Caco-2 (cell line): Measurements from ENCODE around the gene ABHD2. TPM values are rescaled to one million over a fixed set of nuclear protein-coding genes. Genes with fewer than 3 reads are reported as not detected.
"Not testable (repeated sequence)": the region's sequence is repeated elsewhere in the genome, so short reads cannot be mapped to it uniquely, and the experiment has no call there.

Experiments used
- BruUV-seq: library from RNA; stranded (reverse); fragments of 400-500 nt; replicated peaks from 2 replicates; lab custom pipeline; 2021; lab: Mats Ljungman, UMichigan
- CTCF ChIA-PET: fragments of 300-600 bp; sonication (Branson Sonifier 250); formaldehyde crosslinking; loops from one replicate; lab custom pipeline; 2022; ENCODE audit warnings: antibody characterized with exemption; lab: Charles Lee
- POLR2A ChIA-PET: fragments of 300-600 bp; sonication (Branson Sonifier 250); formaldehyde crosslinking; loops from one replicate; lab custom pipeline; 2022; ENCODE audit warnings: antibody characterized with exemption; lab: Charles Lee
- DNase-seq, 2 experiments: peaks; one replicate each; pipeline versions ENCODE4 v3.0.0 to v3.0.0-alpha.2; 2020 to 2022
- H3K27me3 ChIP-seq: replicated peaks from 2 replicates; pipeline ENCODE4 v1.6.0; 2011; ENCODE audit warnings: low read length; ENCODE audit not compliant: control insufficient read depth, insufficient read depth
- H3K36me3 ChIP-seq: 2 replicates; pipeline ENCODE4 v1.5.1; 2011; ENCODE audit warnings: low read length; ENCODE audit not compliant: control insufficient read depth, insufficient read depth
- H3K4me1 ChIP-seq: fragments of 250-450 bp; sonication (Bioruptor Pico); 2 replicates; pipeline ENCODE4 v1.5.1; 2020; ENCODE audit warnings: mild to moderate bottlenecking
- H3K4me3 ChIP-seq: 2 replicates; pipeline ENCODE4 v1.5.1; 2011; ENCODE audit warnings: low read depth, mild to moderate bottlenecking, control low read depth, low read length
- H3K9me3 ChIP-seq: fragments of 250-450 bp; sonication (Bioruptor Pico); 2 replicates; pipeline ENCODE4 v1.5.1; 2020; ENCODE audit warnings: mild to moderate bottlenecking, moderate library complexity
- H3K27ac Mint-ChIP-seq: one replicate; pipeline ENCODE4 v1.8.0; 2022; ENCODE audit warnings: mixed read lengths; ENCODE audit not compliant: unreplicated experiment
- H3K27me3 Mint-ChIP-seq: one replicate; pipeline ENCODE4 v1.8.0; 2022; ENCODE audit warnings: mixed read lengths; ENCODE audit not compliant: insufficient read depth, unreplicated experiment
- H3K36me3 Mint-ChIP-seq: one replicate; pipeline ENCODE4 v1.8.0; 2022; ENCODE audit warnings: mild to moderate bottlenecking, mixed read lengths; ENCODE audit not compliant: insufficient read depth, unreplicated experiment
- H3K4me1 Mint-ChIP-seq: one replicate; pipeline ENCODE4 v1.8.0; 2022; ENCODE audit warnings: low read depth, mixed read lengths; ENCODE audit not compliant: unreplicated experiment
- H3K4me3 Mint-ChIP-seq: one replicate; pipeline ENCODE4 v1.8.0; 2022; ENCODE audit warnings: mild to moderate bottlenecking, moderate library complexity, mixed read lengths; ENCODE audit not compliant: unreplicated experiment
- H3K9me3 Mint-ChIP-seq: one replicate; pipeline ENCODE4 v1.8.0; 2022; ENCODE audit warnings: mixed read lengths; ENCODE audit not compliant: unreplicated experiment
- CTCF ChIP-seq, 2 experiments: fragments of 200-600 bp in 1 of 2; IDR thresholded peaks; 1 replicate in 1 of 2; 2 replicates in 1 of 2; pipeline versions ENCODE4 v1.5.1 to v1.8.0; 2011 to 2022; ENCODE audit warnings: antibody characterized with exemption in 1 of 2, control low read depth in 1 of 2, inconsistent platforms in 1 of 2, low read depth in 1 of 2, low read length in 1 of 2, mild to moderate bottlenecking in 1 of 2, moderate library complexity in 1 of 2; ENCODE audit not compliant: insufficient read depth in 1 of 2, severe bottlenecking in 1 of 2, unreplicated experiment in 1 of 2
- intact Hi-C: fragments of 100-400 bp; cut with micrococcal nuclease; formaldehyde crosslinking; loops from one replicate; pipeline ENCODE4 v1.10.0; 2022; ENCODE audit not compliant: unreplicated experiment
- total RNA-seq: library from RNA; stranded (reverse); gene quantifications from 2 replicates; pipeline ENCODE4 v1.2.3, GENCODE V29; 2022

Gene ABHD2
- total RNA-seq, 1 experiment from 2014 or later = 63.0 TPM

- H3K9me3 ChIP-seq = no peaks in the 10 kb centered on the region
- Mint-ChIP-seq H3K36me3 (no peaks in the 10 kb centered on the region), H3K27ac (no peak overlapping the region), H3K9me3 (no peaks in the 10 kb centered on the region), H3K4me3 (no peak overlapping the region), H3K27me3 (peaks cover 5% of the 10 kb centered on the region), H3K4me1 (no peaks in the 10 kb centered on the region)
- no TSS peak for BruUV-seq
- no peaks in the 10 kb centered on the region for H3K27me3 ChIP-seq
- ChIA-PET POLR2A (interaction anchor here (0.6 kb wide), 1 partner anchor 8 kb away, joined by 4 read pairs; no protein-coding TSS in a partner anchor), CTCF (no interaction called here)
- no peak overlapping the region for H3K4me3 ChIP-seq
- H3K36me3 ChIP-seq = no peaks in the 10 kb centered on the region
- H3K4me1 ChIP-seq = no peaks in the 10 kb centered on the region
- TF ChIP-seq CTCF (IDR thresholded peaks at IDR 0.05; ENCODE audit: insufficient read depth in 1 of 2, low read depth in 1 of 2, low read length in 1 of 2, severe bottlenecking in 1 of 2, unreplicated experiment in 1 of 2) = no peak
- intact Hi-C loops = no loop called here
- no peak for DNase-seq
Measured at GRCh38 chr15:89041507-89041906, 46.7 kb upstream of the ABHD2 start.

- Mint-ChIP-seq H3K27me3 (peaks cover 5% of the 10 kb centered on the region), H3K4me1 (no peaks in the 10 kb centered on the region), H3K4me3 (no peak overlapping the region), H3K27ac (no peak overlapping the region), H3K36me3 (no peaks in the 10 kb centered on the region), H3K9me3 (no peaks in the 10 kb centered on the region)
- no TSS peak for BruUV-seq
- POLR2A ChIA-PET = interaction anchor here (0.6 kb wide), 1 partner anchor 9 kb away, joined by 4 read pairs; no protein-coding TSS in a partner anchor
- Histone ChIP-seq H3K36me3 (no peaks in the 10 kb centered on the region), H3K27me3 (no peaks in the 10 kb centered on the region), H3K4me1 (no peaks in the 10 kb centered on the region), H3K4me3 (no peak overlapping the region), H3K9me3 (no peaks in the 10 kb centered on the region)
- intact Hi-C loops = no loop called here
- TF ChIP-seq CTCF (IDR thresholded peaks at IDR 0.05; ENCODE audit: insufficient read depth in 1 of 2, low read depth in 1 of 2, low read length in 1 of 2, severe bottlenecking in 1 of 2, unreplicated experiment in 1 of 2) = no peak
- DNase-seq = no peak
- CTCF ChIA-PET = no interaction called here
Measured at GRCh38 chr15:89042387-89042786, 45.9 kb upstream of the ABHD2 start.

GRCh38 chr15:89043031-89044002 lies 44.9 kb upstream of the ABHD2 start:
- POLR2A ChIA-PET = no interaction called here

GRCh38 chr15:89049016-89049666 lies 39.1 kb upstream of the ABHD2 start:
- DNase-seq, H3K4me3 Mint-ChIP-seq, H3K27ac Mint-ChIP-seq, H3K36me3 Mint-ChIP-seq, H3K4me3 ChIP-seq, POLR2A ChIA-PET, H3K4me1 Mint-ChIP-seq, intact Hi-C loops, H3K4me1 ChIP-seq, H3K9me3 Mint-ChIP-seq, BruUV-seq, H3K36me3 ChIP-seq, H3K9me3 ChIP-seq, H3K27me3 Mint-ChIP-seq, H3K27me3 ChIP-seq, CTCF ChIA-PET: not testable (repeated sequence)

More at GRCh38 chr15:89043031-89044002, 44.9 kb upstream of the ABHD2 start:
- intact Hi-C loops = no loop called here
- no peak for TF ChIP-seq CTCF (IDR thresholded peaks at IDR 0.05; ENCODE audit: insufficient read depth in 1 of 2, low read depth in 1 of 2, low read length in 1 of 2, severe bottlenecking in 1 of 2, unreplicated experiment in 1 of 2)
- H3K4me1 Mint-ChIP-seq = no peaks in the 10 kb centered on the region
- no TSS peak for BruUV-seq
- no peaks in the 10 kb centered on the region for H3K9me3 ChIP-seq
- no peaks in the 10 kb centered on the region for H3K36me3 Mint-ChIP-seq
- H3K27me3 ChIP-seq = no peaks in the 10 kb centered on the region
- no peak overlapping the region for H3K27ac Mint-ChIP-seq
- CTCF ChIA-PET = interaction anchor here (0.6 kb wide), 2 partner anchors 20 to 276 kb away, joined by 3 to 4 read pairs; no protein-coding TSS in a partner anchor
- no peaks in the 10 kb centered on the region for H3K36me3 ChIP-seq
- DNase-seq = no peak
- H3K4me3 Mint-ChIP-seq = no peak overlapping the region
- no peaks in the 10 kb centered on the region for H3K4me1 ChIP-seq
- no peaks in the 10 kb centered on the region for H3K27me3 Mint-ChIP-seq
- H3K4me3 ChIP-seq = no peak overlapping the region
- H3K9me3 Mint-ChIP-seq = no peaks in the 10 kb centered on the region
